Measurements from ENCODE around the gene MALT1. TPM values are rescaled to one million over a fixed set of nuclear protein-coding genes. Genes with fewer than 3 reads are reported as not detected.
A peak's percentile ranks its signal among the peaks of the same experiment; 100 is the strongest.

MALT1 gene
- total RNA-seq: 10 to 100 TPM in 3 of 4 donors, 1 to 10 TPM in 1; 9.9 to 24.8 (median 12.9) TPM

DNA sequence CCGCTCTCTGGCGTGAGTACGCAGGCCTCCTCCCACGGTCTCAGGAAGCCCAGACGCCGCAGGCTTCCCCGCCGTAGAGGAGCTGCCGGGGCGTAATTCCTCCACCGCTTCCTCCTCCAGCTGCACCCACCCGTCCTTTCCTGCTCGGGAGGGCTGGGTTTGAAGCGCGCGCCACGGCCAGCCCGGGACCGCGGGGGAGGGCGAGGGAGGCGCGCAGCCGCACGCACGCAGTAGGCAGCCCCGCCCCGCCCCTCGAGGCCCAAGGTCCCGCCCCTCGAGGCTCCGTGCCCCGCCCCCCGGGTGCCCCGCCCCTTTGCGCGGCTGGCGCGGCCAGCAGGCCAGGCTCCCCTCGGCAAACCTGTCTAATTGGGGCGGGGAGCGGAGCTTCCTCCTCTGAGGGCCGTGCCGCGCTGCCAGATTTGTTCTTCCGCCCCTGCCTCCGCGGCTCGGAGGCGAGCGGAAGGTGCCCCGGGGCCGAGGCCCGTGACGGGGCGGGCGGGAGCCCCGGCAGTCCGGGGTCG lies at the start of gene MALT1:
Gene MALT1 (plus strand): TSS at position 355 of the 521 bp plus-strand sequence. CDS start 179 bp downstream, outside the sequence.
- Histone ChIP-seq H3K27ac (peak within 1 kb of the TSS; percentile 86 to 96 (median 94)), H3K4me1 (peaks cover 15 to 22% of the 10 kb centered on the region in 2 donors), H3K27me3 (no peaks in the 10 kb centered on the region), H3K4me3 (peak within 1 kb of the TSS; percentile 58 to 68 (median 66)), H3K9me3 (no peaks in the 10 kb centered on the region), H3K36me3 (no peaks in the 10 kb centered on the region)
- in situ Hi-C loops (cut with MboI; ENCODE audit: low sequenced_read_pairs in 4 of 4): loop anchor here in 3 of 4 donors (10.0 to 25.0 kb wide), 2 partner anchors 94 to 134 kb away; no protein-coding TSS in a partner anchor
- ATAC-seq: peak; percentile 92 to 95
- DNase-seq: peak; percentile 88 to 89
- intact Hi-C loops (cut with DNase I; ENCODE audit: low total_unique reads): loop anchor here (2.0 to 5.0 kb wide), 2 partner anchors 34 to 1039 kb away; no protein-coding TSS in a partner anchor
- peak; percentile 90 to 95 for TF ChIP-seq POLR2A (IDR thresholded peaks at IDR 0.05)
- TF ChIP-seq, protein P1, sequence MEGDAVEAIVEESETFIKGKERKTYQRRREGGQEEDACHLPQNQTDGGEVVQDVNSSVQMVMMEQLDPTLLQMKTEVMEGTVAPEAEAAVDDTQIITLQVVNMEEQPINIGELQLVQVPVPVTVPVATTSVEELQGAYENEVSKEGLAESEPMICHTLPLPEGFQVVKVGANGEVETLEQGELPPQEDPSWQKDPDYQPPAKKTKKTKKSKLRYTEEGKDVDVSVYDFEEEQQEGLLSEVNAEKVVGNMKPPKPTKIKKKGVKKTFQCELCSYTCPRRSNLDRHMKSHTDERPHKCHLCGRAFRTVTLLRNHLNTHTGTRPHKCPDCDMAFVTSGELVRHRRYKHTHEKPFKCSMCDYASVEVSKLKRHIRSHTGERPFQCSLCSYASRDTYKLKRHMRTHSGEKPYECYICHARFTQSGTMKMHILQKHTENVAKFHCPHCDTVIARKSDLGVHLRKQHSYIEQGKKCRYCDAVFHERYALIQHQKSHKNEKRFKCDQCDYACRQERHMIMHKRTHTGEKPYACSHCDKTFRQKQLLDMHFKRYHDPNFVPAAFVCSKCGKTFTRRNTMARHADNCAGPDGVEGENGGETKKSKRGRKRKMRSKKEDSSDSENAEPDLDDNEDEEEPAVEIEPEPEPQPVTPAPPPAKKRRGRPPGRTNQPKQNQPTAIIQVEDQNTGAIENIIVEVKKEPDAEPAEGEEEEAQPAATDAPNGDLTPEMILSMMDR (IDR thresholded peaks at IDR 0.05 in 4 of 5, conservative IDR thresholded peaks at IDR 0.05 in 1 of 5): no peak

DNA sequence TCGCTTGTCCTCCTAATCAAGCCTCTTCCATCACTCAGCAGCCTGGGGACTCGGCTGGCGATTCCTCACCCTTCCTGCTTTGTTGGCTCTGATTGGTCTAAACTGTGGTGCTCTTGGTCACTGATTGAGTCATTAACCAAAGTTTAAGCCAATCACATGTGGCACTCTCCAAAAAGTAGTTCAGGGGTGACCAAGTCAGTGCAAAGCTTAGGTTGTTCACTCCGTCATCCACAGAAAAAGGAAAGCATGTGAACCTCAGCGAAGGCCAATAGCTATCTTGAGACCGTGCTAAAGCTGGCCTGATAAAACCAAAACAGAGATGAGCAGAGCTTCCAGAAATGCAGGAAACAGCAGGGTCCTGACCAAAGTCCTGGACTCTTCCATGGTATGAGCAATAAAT lies 47.3 kb upstream of the MALT1 start:
- Histone ChIP-seq H3K4me3 (no peak overlapping the region), H3K4me1 (peaks cover 19 to 26% of the 10 kb centered on the region in 2 donors), H3K27ac (peak overlapping the region; percentile 83 to 92 (median 87)), H3K36me3 (no peaks in the 10 kb centered on the region), H3K27me3 (no peaks in the 10 kb centered on the region), H3K9me3 (no peaks in the 10 kb centered on the region)
- TF ChIP-seq, protein P1 (IDR thresholded peaks at IDR 0.05 in 4 of 5, conservative IDR thresholded peaks at IDR 0.05 in 1 of 5): no peak
- no peak for TF ChIP-seq POLR2A (IDR thresholded peaks at IDR 0.05)
- intact Hi-C loops (cut with DNase I; ENCODE audit: low total_unique reads): no loop called here
- in situ Hi-C loops (cut with MboI; ENCODE audit: low sequenced_read_pairs in 4 of 4): no loop called here
- no peak for DNase-seq
- ATAC-seq: no peak

DNA sequence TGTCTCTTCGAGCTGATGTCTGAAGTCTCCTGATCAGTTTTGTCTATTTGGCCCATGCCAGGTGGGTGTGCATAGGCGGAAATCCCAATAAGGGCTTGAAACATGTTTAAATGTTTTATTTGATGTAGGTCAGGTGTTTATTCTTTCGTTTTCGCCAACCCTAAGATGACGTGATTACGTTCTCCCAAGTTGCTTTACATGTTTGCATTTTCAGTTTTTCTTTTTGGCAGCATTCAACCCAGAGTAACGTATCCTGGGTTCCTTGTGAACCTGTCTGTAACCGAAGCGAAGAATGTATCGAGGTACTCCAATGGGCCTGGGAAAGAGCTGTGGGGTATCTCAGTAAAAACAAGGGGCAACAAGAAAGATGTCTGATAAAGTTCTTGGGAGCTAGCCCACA lies 45.4 kb upstream of the MALT1 start:
- no peaks in the 10 kb centered on the region for H3K27me3 ChIP-seq
- intact Hi-C loops (cut with DNase I; ENCODE audit: low total_unique reads) (no loop called here), in situ Hi-C loops (cut with MboI; ENCODE audit: low sequenced_read_pairs in 4 of 4) (no loop called here)
- no peaks in the 10 kb centered on the region for H3K9me3 ChIP-seq
- peak overlapping the region; percentile 83 to 92 (median 87) for H3K27ac ChIP-seq
- H3K4me3 ChIP-seq: peak overlapping the region; percentile 1 to 55 (median 14)
- DNase-seq: no peak
- H3K36me3 ChIP-seq: no peaks in the 10 kb centered on the region
- H3K4me1 ChIP-seq: peaks cover 20 to 39% of the 10 kb centered on the region in 2 donors
- TF ChIP-seq, protein P1 (IDR thresholded peaks at IDR 0.05 in 4 of 5, conservative IDR thresholded peaks at IDR 0.05 in 1 of 5): no peak
- TF ChIP-seq POLR2A (IDR thresholded peaks at IDR 0.05): no peak
- ATAC-seq: no peak

DNA sequence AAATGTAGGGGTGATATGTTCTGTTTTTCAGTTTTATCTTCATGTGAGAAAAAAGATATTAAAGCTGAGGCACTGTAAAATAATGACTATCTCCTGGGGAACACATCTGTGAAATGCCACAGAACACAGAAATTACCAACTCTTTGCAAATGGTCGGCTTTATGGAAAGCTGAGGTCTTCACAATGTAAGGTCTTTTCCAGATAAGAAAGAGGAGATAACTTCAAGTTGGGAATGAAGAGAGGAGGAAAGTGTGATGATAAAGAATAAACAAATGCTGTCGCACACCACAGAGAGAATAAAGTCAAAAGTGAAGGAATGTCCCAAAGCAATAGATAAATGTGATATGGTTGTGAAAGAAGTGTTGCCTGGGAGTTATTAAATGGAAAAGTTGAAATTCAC lies 41.2 kb upstream of the MALT1 start:
- H3K4me1 ChIP-seq: peaks cover 33 to 61% of the 10 kb centered on the region in 2 donors
- H3K27me3 ChIP-seq: no peaks in the 10 kb centered on the region
- intact Hi-C loops (cut with DNase I; ENCODE audit: low total_unique reads): loop anchor here (5.0 to 10.0 kb wide), 2 partner anchors 73 to 375 kb away; no protein-coding TSS in a partner anchor
- H3K36me3 ChIP-seq: no peaks in the 10 kb centered on the region
- DNase-seq (no peak), ATAC-seq (no peak)
- H3K9me3 ChIP-seq: no peaks in the 10 kb centered on the region
- H3K27ac ChIP-seq: peak overlapping the region; percentile 83 to 92 (median 87)
- TF ChIP-seq POLR2A (IDR thresholded peaks at IDR 0.05): no peak
- TF ChIP-seq, protein P1 (IDR thresholded peaks at IDR 0.05 in 4 of 5, conservative IDR thresholded peaks at IDR 0.05 in 1 of 5): no peak
- no peak overlapping the region for H3K4me3 ChIP-seq
- in situ Hi-C loops (cut with MboI; ENCODE audit: low sequenced_read_pairs in 4 of 4): no loop called here
